HL-60/S4 treated with phorbol 12-myristate 13-acetate at 8.2 ng/mL for 4 days and 3 days (cell line): Measurements from ENCODE around the gene ZNF208.
"Not testable (repeated sequence)": the region's sequence is repeated elsewhere in the genome, so short reads cannot be mapped to it uniquely, and the experiment has no call there.

ENCODE experiments used
- in situ Hi-C: fragments of 300-500 bp; cut with MboI; formaldehyde crosslinking; loops from 2 replicates; pipeline ENCODE4 v1.15.0; 2022; ENCODE audit warnings: low sequenced_read_pairs

ZNF208 gene

DNA sequence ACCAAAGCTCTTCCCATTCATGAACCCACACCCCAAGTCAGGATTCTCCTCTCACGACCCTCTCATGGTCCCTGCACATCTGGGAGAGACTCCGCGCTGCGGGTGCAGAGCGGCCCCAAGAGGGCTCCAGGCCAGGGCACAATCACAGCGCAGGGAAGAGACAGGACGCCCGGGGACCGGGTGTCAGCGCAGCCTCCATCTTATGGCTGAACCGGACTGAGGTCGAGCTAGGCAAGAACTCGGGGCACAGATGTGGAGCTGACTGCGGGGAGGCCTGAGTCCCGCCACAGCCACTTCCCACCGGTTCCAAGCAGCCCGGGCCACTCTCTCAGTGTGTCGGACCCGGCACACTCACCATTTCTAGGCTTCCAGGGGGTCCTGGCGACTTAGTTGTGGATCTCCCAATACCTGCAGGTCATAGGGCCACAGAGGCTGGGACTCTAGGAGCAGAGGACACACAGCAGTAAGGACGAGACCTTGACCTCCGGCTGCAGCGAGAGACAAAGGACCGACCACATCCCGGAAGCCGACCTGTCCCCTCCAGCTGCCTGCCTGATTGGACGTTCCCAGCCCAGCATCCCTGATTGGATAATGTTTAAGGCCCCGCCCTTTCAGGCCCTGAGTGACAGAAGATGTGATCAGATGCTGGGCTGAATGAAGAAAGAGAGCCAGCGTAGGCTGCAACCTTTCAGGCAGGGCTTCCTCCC, at the start of gene ZNF208:
Gene ZNF208, minus strand, starts transcription at position 507 of the 707 bp plus-strand sequence. Its CDS starts 149 bp downstream, at position 358.
- in situ Hi-C loops: not testable (repeated sequence)

DNA sequence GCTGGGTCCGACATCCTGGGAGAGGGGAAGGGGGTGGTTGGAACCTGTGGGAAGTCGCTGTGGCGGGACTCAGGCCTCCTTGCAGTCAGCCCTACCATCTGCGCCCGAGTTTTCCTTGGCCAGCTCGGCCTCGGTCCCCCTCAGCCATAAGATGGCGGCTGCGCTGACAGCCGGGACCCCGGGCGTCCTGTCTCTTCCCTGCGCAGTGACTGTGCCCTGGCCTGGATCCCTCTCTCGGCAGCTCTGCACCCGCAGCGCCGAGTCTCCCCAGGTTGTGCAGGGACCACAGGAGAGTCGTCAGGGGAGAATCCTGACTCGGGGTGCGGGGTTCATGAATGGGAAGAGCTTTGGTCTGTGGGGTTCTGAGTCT, 41.9 kb upstream of the ZNF208 start:
- in situ Hi-C loops: no loop called here

DNA sequence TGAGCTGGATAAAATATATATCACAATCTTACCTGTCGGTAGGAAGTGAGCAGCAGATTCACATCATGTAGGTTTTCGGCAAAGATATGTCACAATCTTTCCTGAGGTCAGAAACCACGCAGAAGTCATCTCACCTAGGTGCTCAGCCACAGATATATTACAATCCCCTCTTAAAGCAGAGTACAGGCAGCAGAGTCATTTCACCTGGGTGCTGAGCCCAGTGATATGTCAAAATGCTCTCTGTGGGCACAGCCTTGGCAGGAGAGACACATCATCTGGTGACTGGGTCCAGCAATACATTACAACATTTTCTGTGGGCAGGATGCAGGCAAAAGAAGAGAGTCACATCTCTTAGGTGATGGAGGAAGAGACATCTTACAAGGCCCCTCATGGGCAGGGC, 30.4 kb upstream of the ZNF208 start:
- in situ Hi-C loops: not testable (repeated sequence)

DNA sequence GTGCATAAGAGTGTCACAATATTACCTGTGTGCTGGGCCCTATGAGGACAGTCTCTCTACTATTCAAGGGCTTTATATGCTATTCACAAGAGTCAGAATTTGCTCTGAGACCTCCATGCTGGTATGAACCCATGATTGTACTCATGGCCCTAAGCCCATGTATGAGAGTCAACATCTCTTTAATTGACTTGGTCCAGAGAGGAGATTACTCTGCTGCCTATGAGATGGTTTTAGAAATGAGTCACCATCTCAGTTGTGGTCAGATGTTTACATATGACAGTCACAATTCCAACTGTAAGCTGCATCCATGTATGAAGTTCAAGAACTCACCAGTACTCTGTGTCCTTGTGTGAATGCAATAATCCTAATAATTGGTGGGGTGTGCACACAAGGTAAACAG, 19.9 kb upstream of the ZNF208 start:
- in situ Hi-C loops: no loop called here

DNA sequence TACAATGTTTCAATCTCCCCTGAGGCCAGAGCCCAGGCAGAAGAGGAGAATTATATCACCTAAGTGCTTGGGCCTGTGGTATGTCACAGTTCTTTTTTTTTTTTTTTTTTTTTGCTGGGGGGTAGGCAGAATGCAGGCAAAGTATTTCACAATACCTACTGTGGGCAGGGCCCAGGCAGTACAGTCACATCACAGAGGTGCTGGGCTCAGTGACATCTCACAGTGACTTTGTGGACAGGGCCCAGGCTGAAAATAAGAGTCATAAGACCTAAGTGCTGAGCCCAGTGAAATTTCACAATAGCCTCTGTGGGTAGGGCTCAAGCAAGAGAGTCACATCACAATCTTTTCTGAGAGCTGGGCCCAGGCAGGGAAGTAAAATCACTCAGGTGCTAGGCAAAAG, 15.9 kb upstream of the ZNF208 start:
- in situ Hi-C loops: no loop called here

- in situ Hi-C loops: not testable (repeated sequence)
Observed at GRCh38 chr19:22025539-22025938, 14.8 kb upstream of the ZNF208 start.

- in situ Hi-C loops: no loop called here
Observed at GRCh38 chr19:21970466-21970865, 40.3 kb downstream of the ZNF208 start.

- in situ Hi-C loops: no loop called here
Observed at GRCh38 chr19:21947775-21948174, 63.0 kb downstream of the ZNF208 start.

GRCh38 chr19:21940684-21941083, 70.1 kb downstream of the ZNF208 start:
- in situ Hi-C loops: no loop called here

- in situ Hi-C loops: no loop called here
Observed at GRCh38 chr19:21934593-21934992, 76.2 kb downstream of the ZNF208 start.

GRCh38 chr19:21934131-21934530, 76.6 kb downstream of the ZNF208 start:
- in situ Hi-C loops: no loop called here

GRCh38 chr19:21922276-21922675, 88.5 kb downstream of the ZNF208 start:
- in situ Hi-C loops: no loop called here

DNA sequence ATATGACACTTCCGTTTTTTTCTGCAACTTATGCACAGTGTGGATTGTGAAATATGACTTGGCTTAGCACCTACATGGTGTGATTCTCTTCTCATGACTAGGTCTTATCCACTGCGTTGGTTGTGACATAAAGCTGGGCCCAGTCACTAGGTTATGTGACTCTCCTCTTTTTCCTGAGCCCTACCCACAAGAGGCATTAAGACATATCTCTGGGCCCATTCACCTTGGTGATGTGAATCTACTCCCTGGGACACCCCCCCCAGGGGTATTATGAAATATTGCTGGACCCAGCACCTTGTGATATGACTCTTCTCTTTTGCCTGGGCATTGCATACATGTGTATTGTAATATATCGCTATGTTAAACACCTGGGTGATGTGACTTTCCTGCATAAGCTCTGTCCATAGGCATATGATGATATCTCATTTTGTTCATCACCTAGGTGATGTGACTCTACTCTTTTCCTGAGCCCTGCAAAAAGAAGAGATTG, 89.0 kb downstream of the ZNF208 start:
- in situ Hi-C loops: no loop called here

GRCh38 chr19:21915411-21915810, 95.3 kb downstream of the ZNF208 start:
- in situ Hi-C loops: no loop called here

DNA sequence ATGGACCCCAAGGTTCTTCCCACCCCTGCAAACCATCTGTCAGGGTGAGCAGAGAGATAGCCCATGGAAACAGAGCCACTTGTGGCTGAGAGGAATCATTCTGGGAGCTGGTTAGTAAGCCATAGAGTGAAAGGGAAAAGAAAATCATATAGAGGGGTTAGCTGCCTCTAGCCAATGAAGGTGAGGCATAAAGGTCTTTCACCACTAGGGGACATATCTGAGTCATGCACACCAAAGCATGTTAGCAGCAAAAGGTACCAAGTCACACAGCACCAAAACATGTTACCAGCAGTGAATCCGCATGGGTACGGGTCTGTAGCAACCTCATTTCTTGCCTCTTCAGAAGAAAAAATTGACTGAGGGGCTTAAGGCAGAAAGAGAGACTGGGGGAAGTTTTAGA, 98.1 kb downstream of the ZNF208 start:
- in situ Hi-C loops: no loop called here

- in situ Hi-C loops: no loop called here
Observed at GRCh38 chr19:21910318-21910717, 100.4 kb downstream of the ZNF208 start.

- in situ Hi-C loops: no loop called here
Observed at GRCh38 chr19:21908066-21908465, 102.7 kb downstream of the ZNF208 start.

DNA sequence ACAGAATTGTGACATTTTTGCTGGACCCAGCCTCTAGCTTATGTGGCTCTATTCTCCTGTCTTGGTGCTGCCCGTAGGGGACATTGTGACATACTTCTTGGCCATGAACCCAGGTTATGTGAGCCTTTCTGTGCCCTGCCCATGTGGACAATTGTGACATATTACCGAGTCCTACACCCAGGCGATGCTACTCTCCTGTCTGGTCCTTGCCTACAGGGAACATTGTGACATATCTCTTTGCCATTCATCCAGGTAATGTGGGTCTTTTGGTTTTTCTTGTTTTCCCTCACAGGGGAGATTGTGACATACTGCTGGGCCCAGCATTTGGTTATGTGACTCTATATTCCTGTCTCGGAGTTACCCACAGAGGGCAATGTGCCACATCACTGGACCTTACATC, 103.2 kb downstream of the ZNF208 start:
- in situ Hi-C loops: no loop called here

GRCh38 chr19:21902571-21902970, 108.2 kb downstream of the ZNF208 start:
- in situ Hi-C loops: no loop called here

DNA sequence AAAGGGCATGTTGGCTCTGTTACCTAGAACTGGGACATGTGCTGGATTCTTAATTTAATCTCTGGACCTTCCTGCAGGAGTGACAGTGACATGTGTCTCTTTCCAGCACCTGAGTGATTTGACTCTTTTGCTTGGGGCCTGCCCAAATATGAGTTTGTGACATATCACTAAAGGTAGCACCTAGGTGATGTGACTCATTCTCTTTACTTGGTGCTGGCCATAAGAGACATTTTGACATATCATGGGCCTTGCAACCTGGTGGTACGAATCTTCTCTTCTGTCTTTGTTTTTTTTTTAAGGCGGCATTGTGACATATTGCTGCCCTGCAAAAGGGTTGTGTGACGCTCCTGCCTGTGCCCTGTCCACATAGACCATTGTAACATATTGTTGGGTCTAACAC, 108.9 kb downstream of the ZNF208 start:
- in situ Hi-C loops: no loop called here

GRCh38 chr19:21900401-21900800, 110.3 kb downstream of the ZNF208 start:
- in situ Hi-C loops: no loop called here

- in situ Hi-C loops: no loop called here
Observed at GRCh38 chr19:21891086-21891485, 119.7 kb downstream of the ZNF208 start.

- in situ Hi-C loops: not testable (repeated sequence)
Observed at GRCh38 chr19:21890017-21890416, 120.7 kb downstream of the ZNF208 start.
